ENCODE results near the gene FBXW7.

Gene FBXW7

GRCh38 chr4:152512483-152512882 lies 23.4 kb downstream of the FBXW7 start:
- TF ChIP-seq TAF1 (IDR thresholded peaks at IDR 0.05; ENCODE audit: low read depth): no peak
- TF ChIP-seq RAD21 (IDR thresholded peaks at IDR 0.05; ENCODE audit: low read depth): no peak
- TF ChIP-seq TEAD4 (IDR thresholded peaks at IDR 0.05): no peak
- no peak for TF ChIP-seq EGR1 (IDR thresholded peaks at IDR 0.05)
- no peak for TF ChIP-seq USF1 (IDR thresholded peaks at IDR 0.05)
- no peak for TF ChIP-seq EP300 (IDR thresholded peaks at IDR 0.05; ENCODE audit: borderline replicate concordance)
- TF ChIP-seq ZBTB7A (IDR thresholded peaks at IDR 0.05; ENCODE audit: low read depth): no peak
- no peak for TF ChIP-seq NFIC (IDR thresholded peaks at IDR 0.05)
- TF ChIP-seq REST (IDR thresholded peaks at IDR 0.05; ENCODE audit: low read depth): no peak
- no peak for TF ChIP-seq YY1 (IDR thresholded peaks at IDR 0.05; ENCODE audit: low read depth)
- no peak for TF ChIP-seq FOXM1 (IDR thresholded peaks at IDR 0.05; ENCODE audit: borderline replicate concordance, low read depth)
- TF ChIP-seq TCF12 (IDR thresholded peaks at IDR 0.05; ENCODE audit: low read depth): no peak
- no peak for TF ChIP-seq CREB1 (IDR thresholded peaks at IDR 0.05; ENCODE audit: low read depth)

- no peak for TF ChIP-seq ZBTB7A (IDR thresholded peaks at IDR 0.05; ENCODE audit: low read depth)
- TF ChIP-seq FOXM1 (IDR thresholded peaks at IDR 0.05; ENCODE audit: borderline replicate concordance, low read depth): no peak
- TF ChIP-seq CEBPB (IDR thresholded peaks at IDR 0.05): no peak
- no peak for TF ChIP-seq USF1 (IDR thresholded peaks at IDR 0.05)
- no peak for TF ChIP-seq MAX (IDR thresholded peaks at IDR 0.05)
- TF ChIP-seq REST (IDR thresholded peaks at IDR 0.05; ENCODE audit: low read depth): no peak
- TF ChIP-seq YY1 (IDR thresholded peaks at IDR 0.05; ENCODE audit: low read depth): no peak
- TF ChIP-seq TAF1 (IDR thresholded peaks at IDR 0.05; ENCODE audit: low read depth): no peak
- TF ChIP-seq TCF12 (IDR thresholded peaks at IDR 0.05; ENCODE audit: low read depth): no peak
- no peak for TF ChIP-seq EGR1 (IDR thresholded peaks at IDR 0.05)
- TF ChIP-seq RAD21 (IDR thresholded peaks at IDR 0.05; ENCODE audit: low read depth): no peak
- no peak for TF ChIP-seq EP300 (IDR thresholded peaks at IDR 0.05; ENCODE audit: borderline replicate concordance)
- no peak for TF ChIP-seq NFIC (IDR thresholded peaks at IDR 0.05)
- no peak for TF ChIP-seq TEAD4 (IDR thresholded peaks at IDR 0.05)
- no peak for TF ChIP-seq CREB1 (IDR thresholded peaks at IDR 0.05; ENCODE audit: low read depth)
Measured at GRCh38 chr4:152510349-152511147, 25.3 kb downstream of the FBXW7 start.

GRCh38 chr4:152509595-152510225 lies 26.2 kb downstream of the FBXW7 start:
- TF ChIP-seq CEBPB (IDR thresholded peaks at IDR 0.05): no peak
- no peak for TF ChIP-seq USF1 (IDR thresholded peaks at IDR 0.05)
- no peak for TF ChIP-seq EGR1 (IDR thresholded peaks at IDR 0.05)
- TF ChIP-seq ZBTB7A (IDR thresholded peaks at IDR 0.05; ENCODE audit: low read depth): no peak
- TF ChIP-seq TEAD4 (IDR thresholded peaks at IDR 0.05): no peak
- TF ChIP-seq TAF1 (IDR thresholded peaks at IDR 0.05; ENCODE audit: low read depth): no peak
- TF ChIP-seq YY1 (IDR thresholded peaks at IDR 0.05; ENCODE audit: low read depth): no peak
- no peak for TF ChIP-seq EP300 (IDR thresholded peaks at IDR 0.05; ENCODE audit: borderline replicate concordance)
- no peak for TF ChIP-seq CREB1 (IDR thresholded peaks at IDR 0.05; ENCODE audit: low read depth)
- no peak for TF ChIP-seq MAX (IDR thresholded peaks at IDR 0.05)
- no peak for TF ChIP-seq RAD21 (IDR thresholded peaks at IDR 0.05; ENCODE audit: low read depth)
- TF ChIP-seq FOXM1 (IDR thresholded peaks at IDR 0.05; ENCODE audit: borderline replicate concordance, low read depth): no peak
- no peak for TF ChIP-seq REST (IDR thresholded peaks at IDR 0.05; ENCODE audit: low read depth)
- TF ChIP-seq NFIC (IDR thresholded peaks at IDR 0.05): no peak
- no peak for TF ChIP-seq TCF12 (IDR thresholded peaks at IDR 0.05; ENCODE audit: low read depth)
